Stimulated activated CD8-positive, alpha-beta memory T cell treated with anti-CD3 and anti-CD28 coated beads, Interleukin-4, amount 100 ng/mL, for 48 hours (primary cell): ENCODE measurements around the gene SLC5A8.
"Not testable (repeated sequence)": the region's sequence is repeated elsewhere in the genome, so short reads cannot be mapped to it uniquely, and the experiment has no call there.

Source experiments
- DNase-seq: peaks from one replicate; pipeline ENCODE4 v3.0.0-alpha.2; 2020

SLC5A8 gene

GRCh38 chr12:101166866-101167265 lies 43.2 kb downstream of the SLC5A8 start:
- DNase-seq: no peak

- DNase-seq: no peak
These were observed 44.7 kb downstream of the SLC5A8 start for GRCh38 chr12:101165319-101165718.

- not testable (repeated sequence) for DNase-seq
These were observed 64.1 kb downstream of the SLC5A8 start for GRCh38 chr12:101145777-101146431.

- no peak for DNase-seq
These were observed 82.4 kb downstream of the SLC5A8 start for GRCh38 chr12:101127521-101128219.

- DNase-seq: no peak
These were observed 92.2 kb downstream of the SLC5A8 start for GRCh38 chr12:101117842-101118241.

GRCh38 chr12:101116911-101117310 lies 93.1 kb downstream of the SLC5A8 start:
- no peak for DNase-seq

GRCh38 chr12:101115326-101115725 lies 94.7 kb downstream of the SLC5A8 start:
- no peak for DNase-seq

- no peak for DNase-seq
These were observed 98.6 kb downstream of the SLC5A8 start for GRCh38 chr12:101111441-101111840.

- no peak for DNase-seq
These were observed 99.2 kb downstream of the SLC5A8 start for GRCh38 chr12:101110866-101111265.

- DNase-seq: no peak
These were observed 101.9 kb downstream of the SLC5A8 start for GRCh38 chr12:101108130-101108529.

GRCh38 chr12:101107032-101107763 lies 102.8 kb downstream of the SLC5A8 start:
- DNase-seq: no peak
